ENCODE measurements around the gene PLEKHG4. TPM values are rescaled to one million over a fixed set of nuclear protein-coding genes. Genes with fewer than 3 reads are reported as not detected.

The PLEKHG4 gene
- total RNA-seq, 5 donors from 2014 or later (not counting 1 experiment from before 2014, with no cell fraction given): 19.4 to 27.5 (median 24.9) TPM

GRCh38 chr16:67301080-67301782, 21.9 kb downstream of the PLEKHG4 start:
- ATAC-seq (replicated peaks in 1 of 4) (no peak), DNase-seq (no peak)
- ChIA-PET CTCF (no interaction called here), POLR2A (no interaction called here)
- Histone ChIP-seq H3K9me3 (no peaks in the 10 kb centered on the region), H3K27me3 (replicated peaks in 1 of 2; ENCODE audit: control insufficient read depth in 2 of 2, extremely low read depth in 1 of 2, insufficient read depth in 2 of 2, low read length in 1 of 2) (peaks cover 0 to 23% of the 10 kb centered on the region in 2 experiments), H3K27ac (ENCODE audit: low read length) (no peak overlapping the region), H3K4me1 (ENCODE audit: control insufficient read depth in 1 of 2, extremely low read depth in 1 of 2, insufficient read depth in 2 of 2, low read length in 2 of 2) (no peaks in the 10 kb centered on the region), H3K36me3 (ENCODE audit: control insufficient read depth in 2 of 2, extremely low read depth in 1 of 2, insufficient read depth in 1 of 2, low read length in 1 of 2) (no peaks in the 10 kb centered on the region), H3K4me3 (ENCODE audit: control insufficient read depth in 1 of 2, extremely low read depth in 1 of 2, low read length in 1 of 2) (no peak overlapping the region)
- 86% methylated on average over 2 of the region's 11 CpGs for WGBS (ENCODE audit: insufficient coverage)
- Mint-ChIP-seq H3K4me1 (no peaks in the 10 kb centered on the region), H3K4me3 (no peak overlapping the region), H3K27me3 (peaks cover 5 to 8% of the 10 kb centered on the region in 2 donors), H3K9me3 (no peaks in the 10 kb centered on the region), H3K27ac (no peak overlapping the region), H3K36me3 (no peaks in the 10 kb centered on the region)

DNA sequence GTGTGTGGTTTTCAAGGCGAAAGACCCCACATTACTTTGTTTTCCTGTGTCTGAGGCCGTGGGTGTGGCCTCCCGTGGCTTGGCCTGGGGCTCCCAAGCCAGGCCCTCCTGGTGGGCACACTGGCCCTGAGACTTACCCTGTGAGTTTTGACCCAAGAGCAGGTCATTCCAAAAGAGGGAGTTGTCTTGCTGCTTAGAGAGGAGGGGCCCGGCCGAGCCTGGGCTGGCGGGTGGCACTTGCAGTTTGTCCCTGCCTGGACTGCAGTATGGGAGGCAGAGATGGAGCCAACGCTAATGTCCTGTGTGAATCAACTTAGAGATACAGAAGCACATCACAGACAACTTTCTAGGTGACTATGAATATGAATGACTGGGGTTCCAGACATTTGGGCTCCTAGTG, 22.7 kb downstream of the PLEKHG4 start:
- H3K9me3 Mint-ChIP-seq: no peaks in the 10 kb centered on the region
- DNase-seq (no peak), ATAC-seq (replicated peaks in 1 of 4) (no peak)
- ChIA-PET CTCF (no interaction called here), POLR2A (interaction anchor here in 1 of 2 donors (0.7 kb wide), 1 partner anchor 1083 kb away, joined by 3 read pairs; no protein-coding TSS in a partner anchor)
- H3K4me3 Mint-ChIP-seq: no peak overlapping the region
- no peak overlapping the region for H3K4me3 ChIP-seq (ENCODE audit: control insufficient read depth in 1 of 2, extremely low read depth in 1 of 2, low read length in 1 of 2)
- H3K4me1 ChIP-seq (ENCODE audit: control insufficient read depth in 1 of 2, extremely low read depth in 1 of 2, insufficient read depth in 2 of 2, low read length in 2 of 2): no peaks in the 10 kb centered on the region
- no peak overlapping the region for H3K27ac Mint-ChIP-seq
- H3K9me3 ChIP-seq: no peaks in the 10 kb centered on the region
- H3K36me3 ChIP-seq (ENCODE audit: control insufficient read depth in 2 of 2, extremely low read depth in 1 of 2, insufficient read depth in 1 of 2, low read length in 1 of 2): no peaks in the 10 kb centered on the region
- H3K27me3 Mint-ChIP-seq: peaks cover 6 to 12% of the 10 kb centered on the region in 2 donors
- H3K27me3 ChIP-seq (replicated peaks in 1 of 2; ENCODE audit: control insufficient read depth in 2 of 2, extremely low read depth in 1 of 2, insufficient read depth in 2 of 2, low read length in 1 of 2): peaks cover 0 to 23% of the 10 kb centered on the region in 2 experiments
- no peaks in the 10 kb centered on the region for H3K4me1 Mint-ChIP-seq
- H3K36me3 Mint-ChIP-seq: no peaks in the 10 kb centered on the region
- WGBS (ENCODE audit: insufficient coverage): 93% methylated on average over 3 of the region's 7 CpGs
- H3K27ac ChIP-seq (ENCODE audit: low read length): no peak overlapping the region

DNA sequence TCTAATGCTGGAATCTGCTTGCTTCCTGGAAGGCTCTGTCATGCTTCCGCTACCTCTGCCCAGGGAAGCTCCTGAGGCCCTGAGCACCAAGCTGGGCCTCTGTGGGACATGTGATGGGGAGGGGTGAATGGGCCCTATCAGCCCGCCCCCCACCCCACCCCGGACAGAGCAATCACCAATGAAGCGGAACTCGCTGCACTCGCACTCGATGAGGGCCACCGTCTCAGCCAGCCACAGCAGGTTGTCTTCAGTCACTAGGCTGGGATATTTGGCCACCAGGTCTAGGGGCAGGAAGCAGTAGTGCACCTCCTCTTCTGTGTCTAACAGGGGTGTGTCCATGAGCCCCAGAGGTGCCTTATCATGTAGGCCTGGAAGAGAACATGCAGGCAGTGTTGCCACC, 23.6 kb downstream of the PLEKHG4 start:
- CTCF ChIA-PET: no interaction called here
- H3K4me1 ChIP-seq (ENCODE audit: control insufficient read depth in 1 of 2, extremely low read depth in 1 of 2, insufficient read depth in 2 of 2, low read length in 2 of 2): no peaks in the 10 kb centered on the region
- H3K36me3 ChIP-seq (ENCODE audit: control insufficient read depth in 2 of 2, extremely low read depth in 1 of 2, insufficient read depth in 1 of 2, low read length in 1 of 2): no peaks in the 10 kb centered on the region
- Mint-ChIP-seq H3K27me3 (peaks cover 6 to 12% of the 10 kb centered on the region in 2 donors), H3K36me3 (no peaks in the 10 kb centered on the region), H3K27ac (no peak overlapping the region), H3K9me3 (no peaks in the 10 kb centered on the region), H3K4me1 (no peaks in the 10 kb centered on the region), H3K4me3 (no peak overlapping the region)
- DNase-seq: no peak
- H3K9me3 ChIP-seq: no peaks in the 10 kb centered on the region
- no peak overlapping the region for H3K4me3 ChIP-seq (ENCODE audit: control insufficient read depth in 1 of 2, extremely low read depth in 1 of 2, low read length in 1 of 2)
- POLR2A ChIA-PET: no interaction called here
- ATAC-seq (replicated peaks in 1 of 4): no peak
- WGBS (ENCODE audit: insufficient coverage): 86% methylated on average over 3 of the region's 8 CpGs
- peaks cover 0 to 19% of the 10 kb centered on the region in 2 experiments for H3K27me3 ChIP-seq (replicated peaks in 1 of 2; ENCODE audit: control insufficient read depth in 2 of 2, extremely low read depth in 1 of 2, insufficient read depth in 2 of 2, low read length in 1 of 2)
- no peak overlapping the region for H3K27ac ChIP-seq (ENCODE audit: low read length)

DNA sequence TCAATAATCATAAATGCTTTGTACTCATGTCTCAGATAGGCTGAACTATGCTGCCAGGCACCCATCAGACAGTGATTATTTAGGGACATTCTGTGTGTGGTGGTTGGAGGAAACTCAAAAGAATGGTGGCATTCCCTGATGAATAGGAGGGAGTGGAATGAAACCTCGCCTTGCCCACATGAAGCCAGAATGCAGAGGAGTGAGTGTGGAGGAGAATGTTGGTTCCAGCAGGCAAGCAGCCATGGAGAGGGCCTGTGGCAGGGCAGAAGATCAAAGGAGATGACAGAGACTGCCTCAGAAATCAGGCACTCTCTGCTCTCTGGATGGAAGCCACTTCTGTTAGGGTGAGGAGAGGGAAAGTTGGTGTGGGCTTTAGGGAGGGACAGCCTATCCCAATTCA, 24.7 kb downstream of the PLEKHG4 start:
- ATAC-seq (replicated peaks in 1 of 4): no peak
- H3K36me3 Mint-ChIP-seq: no peaks in the 10 kb centered on the region
- Histone ChIP-seq H3K4me1 (ENCODE audit: control insufficient read depth in 1 of 2, extremely low read depth in 1 of 2, insufficient read depth in 2 of 2, low read length in 2 of 2) (no peaks in the 10 kb centered on the region), H3K27ac (ENCODE audit: low read length) (no peak overlapping the region), H3K9me3 (no peaks in the 10 kb centered on the region), H3K4me3 (ENCODE audit: control insufficient read depth in 1 of 2, extremely low read depth in 1 of 2, low read length in 1 of 2) (no peak overlapping the region), H3K36me3 (ENCODE audit: control insufficient read depth in 2 of 2, extremely low read depth in 1 of 2, insufficient read depth in 1 of 2, low read length in 1 of 2) (no peaks in the 10 kb centered on the region), H3K27me3 (replicated peaks in 1 of 2; ENCODE audit: control insufficient read depth in 2 of 2, extremely low read depth in 1 of 2, insufficient read depth in 2 of 2, low read length in 1 of 2) (peaks cover 0 to 12% of the 10 kb centered on the region in 2 experiments)
- no peaks in the 10 kb centered on the region for H3K4me1 Mint-ChIP-seq
- WGBS (ENCODE audit: insufficient coverage): no CpG with 5 or more reads among the region's 1 CpG
- H3K4me3 Mint-ChIP-seq: no peak overlapping the region
- POLR2A ChIA-PET: no interaction called here
- H3K9me3 Mint-ChIP-seq: no peaks in the 10 kb centered on the region
- no peak overlapping the region for H3K27ac Mint-ChIP-seq
- DNase-seq: no peak
- CTCF ChIA-PET: no interaction called here
- peaks cover 4 to 12% of the 10 kb centered on the region in 2 donors for H3K27me3 Mint-ChIP-seq

- ATAC-seq (replicated peaks in 1 of 4): no peak
- ChIA-PET POLR2A (interaction anchor here in 1 of 2 donors (0.6 kb wide), 1 partner anchor 262 kb away, joined by 5 read pairs; no protein-coding TSS in a partner anchor), CTCF (interaction anchor here in 1 of 2 donors (0.7 kb wide), 1 partner anchor 20 kb away, joined by 4 read pairs; no protein-coding TSS in a partner anchor)
- no peak overlapping the region for H3K4me3 Mint-ChIP-seq
- no peak overlapping the region for H3K27ac Mint-ChIP-seq
- no peaks in the 10 kb centered on the region for H3K4me1 Mint-ChIP-seq
- no peak for DNase-seq
- H3K4me1 ChIP-seq (ENCODE audit: control insufficient read depth in 1 of 2, extremely low read depth in 1 of 2, insufficient read depth in 2 of 2, low read length in 2 of 2): no peaks in the 10 kb centered on the region
- H3K9me3 ChIP-seq: no peaks in the 10 kb centered on the region
- H3K27ac ChIP-seq (ENCODE audit: low read length): no peak overlapping the region
- H3K36me3 Mint-ChIP-seq: no peaks in the 10 kb centered on the region
- no peak overlapping the region for H3K4me3 ChIP-seq (ENCODE audit: control insufficient read depth in 1 of 2, extremely low read depth in 1 of 2, low read length in 1 of 2)
- H3K27me3 Mint-ChIP-seq: peaks cover 1 to 12% of the 10 kb centered on the region in 2 donors
- H3K36me3 ChIP-seq (ENCODE audit: control insufficient read depth in 2 of 2, extremely low read depth in 1 of 2, insufficient read depth in 1 of 2, low read length in 1 of 2): no peaks in the 10 kb centered on the region
- H3K9me3 Mint-ChIP-seq: no peaks in the 10 kb centered on the region
- WGBS (ENCODE audit: insufficient coverage): 89% methylated on average over 10 of the region's 13 CpGs
- H3K27me3 ChIP-seq (replicated peaks in 1 of 2; ENCODE audit: control insufficient read depth in 2 of 2, extremely low read depth in 1 of 2, insufficient read depth in 2 of 2, low read length in 1 of 2): peaks cover 0 to 4% of the 10 kb centered on the region in 2 experiments
Observed at GRCh38 chr16:67305216-67306071, 26.1 kb downstream of the PLEKHG4 start.

- ChIA-PET POLR2A (no interaction called here), CTCF (no interaction called here)
- Histone ChIP-seq H3K36me3 (ENCODE audit: control insufficient read depth in 2 of 2, extremely low read depth in 1 of 2, insufficient read depth in 1 of 2, low read length in 1 of 2) (no peaks in the 10 kb centered on the region), H3K4me3 (ENCODE audit: control insufficient read depth in 1 of 2, extremely low read depth in 1 of 2, low read length in 1 of 2) (no peak overlapping the region), H3K27me3 (replicated peaks in 1 of 2; ENCODE audit: control insufficient read depth in 2 of 2, extremely low read depth in 1 of 2, insufficient read depth in 2 of 2, low read length in 1 of 2) (no peaks in the 10 kb centered on the region), H3K9me3 (no peaks in the 10 kb centered on the region), H3K4me1 (ENCODE audit: control insufficient read depth in 1 of 2, extremely low read depth in 1 of 2, insufficient read depth in 2 of 2, low read length in 2 of 2) (no peaks in the 10 kb centered on the region), H3K27ac (ENCODE audit: low read length) (no peak overlapping the region)
- H3K4me1 Mint-ChIP-seq: peaks cover 0 to 10% (median 3%) of the 10 kb centered on the region in 3 donors
- no peaks in the 10 kb centered on the region for H3K36me3 Mint-ChIP-seq
- no peak for ATAC-seq (replicated peaks in 1 of 4)
- no peak overlapping the region for H3K27ac Mint-ChIP-seq
- peaks cover 5 to 11% of the 10 kb centered on the region in 2 donors for H3K27me3 Mint-ChIP-seq
- no peak overlapping the region for H3K4me3 Mint-ChIP-seq
- no peaks in the 10 kb centered on the region for H3K9me3 Mint-ChIP-seq
- DNase-seq: no peak
- WGBS (ENCODE audit: insufficient coverage): 100% methylated on average over 3 of the region's 3 CpGs
Observed at GRCh38 chr16:67310561-67310960, 31.2 kb downstream of the PLEKHG4 start.

Data from T-cell (primary cell).